DND-41 (cell line): ENCODE results near the gene LRP1.

ENCODE experiments used
- EZH2 ChIP-seq: IDR thresholded peaks from 3 replicates; pipeline ENCODE4 v1.6.1; 2012; ENCODE audit warnings: borderline replicate concordance, low read depth, mild to moderate bottlenecking, moderate library complexity, low read length, inconsistent platforms; ENCODE audit not compliant: severe bottlenecking
- TF ChIP-seq, protein P1 (sequence below): IDR thresholded peaks from 2 replicates; pipeline ENCODE4 v1.5.1; 2012; ENCODE audit warnings: borderline replicate concordance, low read length, moderate library complexity, mild to moderate bottlenecking; ENCODE audit not compliant: poor library complexity, severe bottlenecking; ENCODE audit errors: extremely low read depth

DNA sequence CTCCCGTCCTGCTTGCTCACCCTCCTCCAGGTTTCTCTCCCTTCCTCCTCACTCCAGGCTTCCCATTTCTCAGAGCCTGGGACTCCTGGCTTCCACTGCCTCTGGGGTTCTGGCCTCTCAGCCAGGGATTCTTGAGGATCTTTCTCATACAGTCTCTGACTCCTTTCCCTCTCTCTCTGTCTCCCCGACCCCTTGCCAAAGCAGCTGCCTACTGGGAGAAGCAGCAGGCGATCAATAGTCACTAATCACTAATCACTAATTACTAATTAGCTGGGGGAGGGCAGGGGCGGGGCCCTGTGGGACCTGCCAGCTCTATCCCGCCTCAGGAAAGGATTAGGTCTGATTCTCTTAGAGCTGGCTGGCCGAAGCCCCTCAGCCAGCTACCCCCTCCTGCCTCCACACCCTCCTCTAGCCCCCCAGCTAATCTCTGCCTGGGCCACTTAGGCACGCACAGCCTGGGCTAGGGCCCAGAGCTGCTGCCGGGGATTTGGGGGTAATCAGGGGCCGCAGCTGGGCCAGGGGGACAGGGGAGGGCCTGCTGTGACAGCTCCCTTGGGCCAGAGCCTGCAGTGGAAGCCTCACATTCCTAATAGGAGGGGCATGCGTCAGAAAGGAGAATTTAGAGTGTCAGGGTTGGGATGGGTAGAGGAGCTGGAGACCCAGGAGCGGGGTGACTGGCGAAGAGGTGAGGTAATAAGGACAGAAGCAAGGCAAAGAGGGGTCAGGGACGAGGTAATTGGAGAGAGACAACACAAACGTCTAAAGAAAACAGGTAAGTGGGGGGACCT lies 91.1 kb downstream of the LRP1 start:
- TF ChIP-seq, protein P1, sequence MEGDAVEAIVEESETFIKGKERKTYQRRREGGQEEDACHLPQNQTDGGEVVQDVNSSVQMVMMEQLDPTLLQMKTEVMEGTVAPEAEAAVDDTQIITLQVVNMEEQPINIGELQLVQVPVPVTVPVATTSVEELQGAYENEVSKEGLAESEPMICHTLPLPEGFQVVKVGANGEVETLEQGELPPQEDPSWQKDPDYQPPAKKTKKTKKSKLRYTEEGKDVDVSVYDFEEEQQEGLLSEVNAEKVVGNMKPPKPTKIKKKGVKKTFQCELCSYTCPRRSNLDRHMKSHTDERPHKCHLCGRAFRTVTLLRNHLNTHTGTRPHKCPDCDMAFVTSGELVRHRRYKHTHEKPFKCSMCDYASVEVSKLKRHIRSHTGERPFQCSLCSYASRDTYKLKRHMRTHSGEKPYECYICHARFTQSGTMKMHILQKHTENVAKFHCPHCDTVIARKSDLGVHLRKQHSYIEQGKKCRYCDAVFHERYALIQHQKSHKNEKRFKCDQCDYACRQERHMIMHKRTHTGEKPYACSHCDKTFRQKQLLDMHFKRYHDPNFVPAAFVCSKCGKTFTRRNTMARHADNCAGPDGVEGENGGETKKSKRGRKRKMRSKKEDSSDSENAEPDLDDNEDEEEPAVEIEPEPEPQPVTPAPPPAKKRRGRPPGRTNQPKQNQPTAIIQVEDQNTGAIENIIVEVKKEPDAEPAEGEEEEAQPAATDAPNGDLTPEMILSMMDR = no peak
- TF ChIP-seq EZH2 = no peak
